GM12801 (cell line): ENCODE data around the gene OAS2.

Source experiments
- CTCF ChIP-seq: IDR thresholded peaks from one replicate; pipeline ENCODE4 v1.5.1; 2011; ENCODE audit warnings: control low read depth; ENCODE audit not compliant: insufficient read length; ENCODE audit errors: extremely low read depth

Gene OAS2

DNA sequence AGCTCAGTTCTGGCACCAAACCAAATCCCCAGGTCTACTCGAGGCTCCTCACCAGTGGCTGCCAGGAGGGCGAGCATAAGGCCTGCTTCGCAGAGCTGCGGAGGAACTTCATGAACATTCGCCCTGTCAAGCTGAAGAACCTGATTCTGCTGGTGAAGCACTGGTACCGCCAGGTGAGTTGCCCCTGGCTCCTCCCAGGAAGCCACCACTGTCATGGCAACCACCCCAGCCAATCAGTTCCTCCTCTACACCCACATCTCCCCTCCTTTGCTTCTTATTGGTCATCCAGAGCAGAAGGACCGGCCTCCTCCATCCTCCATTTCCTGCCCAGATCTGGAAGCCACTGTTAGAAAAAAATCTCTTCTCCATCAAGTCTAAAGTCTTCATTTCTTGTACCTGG is 17.2 kb upstream of the OAS2 start:
- TF ChIP-seq CTCF = no peak

DNA sequence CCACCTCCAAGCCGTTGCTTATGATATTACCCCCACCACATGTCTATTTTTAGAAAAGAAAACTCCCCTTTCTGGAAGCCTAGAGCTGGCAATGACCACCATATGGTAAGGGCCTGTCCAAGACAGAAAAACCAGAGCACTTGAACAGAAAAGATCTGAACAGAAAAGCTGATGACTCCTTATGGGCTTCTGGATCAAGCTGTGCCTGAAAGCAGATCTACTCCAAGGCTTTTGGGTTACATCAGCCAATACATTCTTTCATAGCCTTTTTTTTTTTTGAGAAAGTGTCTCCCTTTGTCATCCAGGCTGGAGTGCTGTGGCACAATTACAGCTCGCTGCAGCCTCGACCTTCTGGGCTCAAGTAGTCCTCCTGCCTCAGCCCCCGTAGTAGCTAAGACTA is 16.8 kb upstream of the OAS2 start:
- no peak for TF ChIP-seq CTCF

DNA sequence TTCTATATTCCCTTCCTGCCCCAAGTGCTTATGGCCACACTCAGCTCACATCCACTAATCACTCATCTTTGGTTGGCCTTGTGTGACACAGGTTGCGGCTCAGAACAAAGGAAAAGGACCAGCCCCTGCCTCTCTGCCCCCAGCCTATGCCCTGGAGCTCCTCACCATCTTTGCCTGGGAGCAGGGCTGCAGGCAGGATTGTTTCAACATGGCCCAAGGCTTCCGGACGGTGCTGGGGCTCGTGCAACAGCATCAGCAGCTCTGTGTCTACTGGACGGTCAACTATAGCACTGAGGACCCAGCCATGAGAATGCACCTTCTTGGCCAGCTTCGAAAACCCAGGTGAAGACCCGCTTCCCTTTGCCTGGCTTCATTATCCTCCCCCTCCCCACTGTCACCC is 15.8 kb upstream of the OAS2 start:
- TF ChIP-seq CTCF = no peak

GRCh38 chr12:112963227-112963861 is 15.0 kb upstream of the OAS2 start:
- no peak for TF ChIP-seq CTCF

DNA sequence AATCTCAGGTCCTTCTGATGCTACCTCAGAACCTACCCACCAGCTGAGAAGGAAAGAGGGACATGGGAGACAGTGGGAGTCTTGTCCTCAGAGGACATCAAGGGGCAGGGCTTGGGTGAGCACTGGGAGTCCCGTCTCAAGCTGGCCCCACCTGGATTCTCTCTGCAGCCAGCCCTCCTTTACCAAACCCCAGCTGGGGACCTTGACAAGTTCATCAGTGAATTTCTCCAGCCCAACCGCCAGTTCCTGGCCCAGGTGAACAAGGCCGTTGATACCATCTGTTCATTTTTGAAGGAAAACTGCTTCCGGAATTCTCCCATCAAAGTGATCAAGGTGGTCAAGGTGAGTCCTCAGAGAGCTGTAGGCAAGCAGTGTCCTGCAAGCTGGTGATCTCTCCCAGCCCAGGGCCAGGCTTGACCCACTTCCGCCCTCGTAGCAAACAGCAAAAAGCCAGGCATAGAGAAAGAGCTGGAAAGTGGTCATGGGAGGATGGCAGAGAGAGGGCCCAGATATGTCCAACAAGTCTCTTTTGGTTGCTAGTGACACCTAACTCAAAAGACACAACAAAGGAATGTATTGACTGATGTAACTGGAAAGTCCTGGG is 14.2 kb upstream of the OAS2 start:
- TF ChIP-seq CTCF = no peak

DNA sequence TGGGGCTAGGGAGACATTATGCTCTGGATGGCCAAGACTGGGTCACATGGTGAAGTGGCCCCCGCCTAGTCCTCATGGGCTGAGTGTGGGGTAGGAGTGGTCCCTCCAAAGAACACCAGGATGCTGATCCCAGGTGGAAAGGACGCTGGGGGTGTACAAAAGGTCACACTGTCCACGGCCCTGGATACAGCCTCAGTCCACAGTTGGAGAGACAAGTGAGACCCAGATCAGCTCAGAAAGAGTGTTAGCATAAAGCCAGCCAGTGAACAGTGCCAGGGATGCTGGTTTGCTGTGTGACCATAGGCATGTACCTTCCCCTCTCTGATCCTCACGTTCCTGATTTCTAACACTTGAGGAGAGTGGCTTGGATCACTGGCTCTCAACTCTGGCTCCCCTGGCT is 13.4 kb upstream of the OAS2 start:
- TF ChIP-seq CTCF = no peak

DNA sequence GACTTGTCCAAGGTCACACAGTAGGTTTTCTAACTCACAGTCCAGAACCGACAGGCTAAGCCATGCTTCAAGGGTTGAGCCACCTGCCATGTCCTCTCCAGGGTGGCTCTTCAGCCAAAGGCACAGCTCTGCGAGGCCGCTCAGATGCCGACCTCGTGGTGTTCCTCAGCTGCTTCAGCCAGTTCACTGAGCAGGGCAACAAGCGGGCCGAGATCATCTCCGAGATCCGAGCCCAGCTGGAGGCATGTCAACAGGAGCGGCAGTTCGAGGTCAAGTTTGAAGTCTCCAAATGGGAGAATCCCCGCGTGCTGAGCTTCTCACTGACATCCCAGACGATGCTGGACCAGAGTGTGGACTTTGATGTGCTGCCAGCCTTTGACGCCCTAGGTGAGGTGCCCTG is 12.7 kb upstream of the OAS2 start:
- no peak for TF ChIP-seq CTCF
